DOHH2 (cell line): Measurements from ENCODE around the gene GAS7.

ENCODE experiments used
- EZH2phosphoT487 ChIP-seq: fragments of 200-600 bp; sonication (generic); IDR thresholded peaks from 2 replicates; pipeline ENCODE4 v1.6.1; 2017; ENCODE audit warnings: borderline replicate concordance, mild to moderate bottlenecking, antibody characterized with exemption, low read length, moderate library complexity, mixed read lengths
- TF ChIP-seq, protein P1 (sequence below): fragments of 200-600 bp; sonication (generic); IDR thresholded peaks from one replicate; pipeline ENCODE4 v1.5.1; 2014; ENCODE audit warnings: antibody characterized with exemption, mild to moderate bottlenecking, low read depth, low read length; ENCODE audit not compliant: poor library complexity, severe bottlenecking

DNA sequence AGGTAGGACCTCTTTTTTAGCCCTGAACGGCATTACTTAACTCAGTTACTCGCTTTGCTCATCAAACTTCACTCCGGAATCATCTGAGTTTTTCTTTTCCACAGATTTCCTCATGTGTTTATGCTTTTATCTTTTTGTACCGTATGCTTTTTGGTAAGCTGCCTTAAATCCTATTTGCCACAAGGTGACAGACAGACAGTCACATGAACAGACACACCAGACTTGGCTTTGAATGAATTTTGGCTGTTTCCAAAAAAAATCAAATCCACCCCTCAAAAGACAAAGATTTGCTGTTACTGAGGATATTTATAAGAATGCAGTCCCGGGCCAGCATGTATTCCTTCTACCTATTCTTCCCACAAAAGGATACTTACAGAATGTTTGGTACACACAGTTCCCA is 10.9 kb downstream of the GAS7 start:
- TF ChIP-seq EZH2phosphoT487 = no peak
- TF ChIP-seq, protein P1, sequence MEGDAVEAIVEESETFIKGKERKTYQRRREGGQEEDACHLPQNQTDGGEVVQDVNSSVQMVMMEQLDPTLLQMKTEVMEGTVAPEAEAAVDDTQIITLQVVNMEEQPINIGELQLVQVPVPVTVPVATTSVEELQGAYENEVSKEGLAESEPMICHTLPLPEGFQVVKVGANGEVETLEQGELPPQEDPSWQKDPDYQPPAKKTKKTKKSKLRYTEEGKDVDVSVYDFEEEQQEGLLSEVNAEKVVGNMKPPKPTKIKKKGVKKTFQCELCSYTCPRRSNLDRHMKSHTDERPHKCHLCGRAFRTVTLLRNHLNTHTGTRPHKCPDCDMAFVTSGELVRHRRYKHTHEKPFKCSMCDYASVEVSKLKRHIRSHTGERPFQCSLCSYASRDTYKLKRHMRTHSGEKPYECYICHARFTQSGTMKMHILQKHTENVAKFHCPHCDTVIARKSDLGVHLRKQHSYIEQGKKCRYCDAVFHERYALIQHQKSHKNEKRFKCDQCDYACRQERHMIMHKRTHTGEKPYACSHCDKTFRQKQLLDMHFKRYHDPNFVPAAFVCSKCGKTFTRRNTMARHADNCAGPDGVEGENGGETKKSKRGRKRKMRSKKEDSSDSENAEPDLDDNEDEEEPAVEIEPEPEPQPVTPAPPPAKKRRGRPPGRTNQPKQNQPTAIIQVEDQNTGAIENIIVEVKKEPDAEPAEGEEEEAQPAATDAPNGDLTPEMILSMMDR = no peak
